GM10847 (cell line): Measurements from ENCODE around the gene C5orf52.

Experiments used
- POLR2A ChIP-seq: IDR thresholded peaks from 2 replicates; pipeline ENCODE4 v1.6.1; 2011; ENCODE audit not compliant: insufficient read length; ENCODE audit errors: extremely low read depth

The C5orf52 gene

GRCh38 chr5:157710431-157710830, 39.1 kb downstream of the C5orf52 start:
- TF ChIP-seq POLR2A: no peak

- no peak for TF ChIP-seq POLR2A
Measured at GRCh38 chr5:157710882-157711281, 39.5 kb downstream of the C5orf52 start.

GRCh38 chr5:157713830-157714595, 42.7 kb downstream of the C5orf52 start:
- TF ChIP-seq POLR2A: no peak

GRCh38 chr5:157714596-157714864, 43.2 kb downstream of the C5orf52 start:
- TF ChIP-seq POLR2A: no peak

- no peak for TF ChIP-seq POLR2A
Measured at GRCh38 chr5:157718519-157718918, 47.2 kb downstream of the C5orf52 start.

GRCh38 chr5:157719245-157719644, 47.9 kb downstream of the C5orf52 start:
- TF ChIP-seq POLR2A: no peak

- TF ChIP-seq POLR2A: no peak
Measured at GRCh38 chr5:157721159-157721558, 49.8 kb downstream of the C5orf52 start.
